B cell (primary cell): ENCODE data around the gene EHD4. TPM values are rescaled to one million over a fixed set of nuclear protein-coding genes. Genes with fewer than 3 reads are reported as not detected.

ENCODE experiments used
- ATAC-seq: fragments of 200-7000 bp; cut with Tn5 transposase; one replicate; pipeline ENCODE4 v1.10.0; 2021; ENCODE audit warnings: low read depth, mild to moderate bottlenecking, moderate number of reproducible peaks, moderate library complexity
- CTCF ChIA-PET: fragments of 350-600 bp; sonication (Branson Sonifier 250); formaldehyde crosslinking; loops from one replicate; lab custom pipeline; 2021; ENCODE audit warnings: antibody characterized with exemption, inconsistent platforms; lab: Charles Lee
- POLR2A ChIA-PET: fragments of 350-600 bp; sonication (Branson Sonifier 250); formaldehyde crosslinking; loops from one replicate; lab custom pipeline; 2021; ENCODE audit warnings: antibody characterized with exemption; lab: Charles Lee
- DNase-seq: peaks from one replicate; pipeline ENCODE4 v3.0.0; 2013
- H2AFZ ChIP-seq: 2 replicates; pipeline ENCODE4 v1.6.1; 2012; ENCODE audit warnings: mild to moderate bottlenecking, low read depth, low read length; ENCODE audit not compliant: insufficient read depth, poor library complexity, severe bottlenecking
- H3K27ac ChIP-seq, 2 donors: 1 replicate in 1 of 2; 2 replicates in 1 of 2; pipeline ENCODE4 v1.5.1; 2012 to 2013; ENCODE audit warnings: low read length in 2 of 2, mild to moderate bottlenecking in 2 of 2, moderate library complexity in 1 of 2
- H3K27me3 ChIP-seq, 4 experiments: fragments of 200-600 bp in 1 of 4; sonication (generic) in 1 of 4; replicated peaks in 1 of 4; 1 replicate in 2 of 4; 2 replicates in 2 of 4; pipeline versions ENCODE4 v1.6.1 to v1.7.0; 2013 to 2016; ENCODE audit warnings: low read length in 3 of 4, mild to moderate bottlenecking in 2 of 4, mixed read lengths in 1 of 4, moderate library complexity in 1 of 4; ENCODE audit not compliant: insufficient read depth in 4 of 4, control insufficient read depth in 3 of 4; ENCODE audit errors: control extremely low read depth in 1 of 4
- H3K36me3 ChIP-seq, 2 experiments: replicated peaks in 1 of 2; 1 replicate in 1 of 2; 2 replicates in 1 of 2; pipeline versions ENCODE4 v1.6.1 to v1.7.1; 2013; ENCODE audit warnings: low read length in 1 of 2; ENCODE audit not compliant: insufficient read depth in 2 of 2, control insufficient read depth in 1 of 2; ENCODE audit errors: control extremely low read depth in 1 of 2, extremely low read depth in 1 of 2
- H3K4me1 ChIP-seq, 2 donors: fragments of 200-600 bp in 1 of 2; sonication (generic) in 1 of 2; 1 replicate in 1 of 2; 2 replicates in 1 of 2; pipeline versions ENCODE4 v1.5.1 to v1.6.1; 2013 to 2017; ENCODE audit warnings: low read length in 2 of 2; ENCODE audit not compliant: control insufficient read depth in 2 of 2, insufficient read depth in 2 of 2
- H3K4me2 ChIP-seq: replicated peaks from 2 replicates; pipeline ENCODE3; 2012; ENCODE audit warnings: mild to moderate bottlenecking, low read depth, low read length; ENCODE audit not compliant: poor library complexity, severe bottlenecking
- H3K4me3 ChIP-seq, 5 experiments: fragments of 200-600 bp in 1 of 5; sonication (generic) in 1 of 5; 1 replicate in 3 of 5; 2 replicates in 2 of 5; pipeline versions ENCODE4 v1.5.1 to v1.7.0; 2011 to 2016; ENCODE audit warnings: low read length in 4 of 5, mild to moderate bottlenecking in 4 of 5, low read depth in 2 of 5, control low read depth in 1 of 5, moderate library complexity in 1 of 5; ENCODE audit not compliant: insufficient read depth in 1 of 5; ENCODE audit errors: control extremely low read depth in 1 of 5, extremely low read depth in 1 of 5
- H3K79me2 ChIP-seq: fragments of 200-600 bp; sonication (generic); one replicate; pipeline ENCODE4 v1.6.0; 2016; ENCODE audit warnings: low read length; ENCODE audit not compliant: control insufficient read depth, insufficient read depth
- H3K9ac ChIP-seq: fragments of 200-600 bp; sonication (generic); 2 replicates; pipeline ENCODE4 v1.6.1; 2017; ENCODE audit warnings: mild to moderate bottlenecking, low read length, moderate library complexity
- H3K9me3 ChIP-seq, 3 donors: one replicate each; pipeline versions ENCODE4 v1.6.1 to v1.7.1; 2013; ENCODE audit warnings: low read length in 2 of 3; ENCODE audit not compliant: control insufficient read depth in 2 of 3, insufficient read depth in 1 of 3; ENCODE audit errors: control extremely low read depth in 1 of 3
- H4K20me1 ChIP-seq: 2 replicates; pipeline ENCODE4 v1.6.0; 2012; ENCODE audit warnings: mild to moderate bottlenecking, low read length; ENCODE audit not compliant: insufficient read depth, control insufficient read depth, poor library complexity, severe bottlenecking
- H3K27ac Mint-ChIP-seq: one replicate; pipeline ENCODE4 v1.8.0; 2021; ENCODE audit warnings: mixed read lengths
- H3K27me3 Mint-ChIP-seq: one replicate; pipeline ENCODE4 v1.8.0; 2021; ENCODE audit warnings: mixed read lengths
- H3K4me1 Mint-ChIP-seq: one replicate; pipeline ENCODE4 v1.8.0; 2021; ENCODE audit warnings: mixed read lengths
- H3K4me3 Mint-ChIP-seq: one replicate; pipeline ENCODE4 v1.8.0; 2021; ENCODE audit warnings: mixed read lengths
- H3K9me3 Mint-ChIP-seq: one replicate; pipeline ENCODE4 v1.8.0; 2022; ENCODE audit warnings: mixed read lengths; ENCODE audit not compliant: insufficient read depth
- EZH2 ChIP-seq: IDR thresholded peaks from 2 replicates; pipeline ENCODE4 v1.6.1; 2012; ENCODE audit warnings: borderline replicate concordance, low read depth, mild to moderate bottlenecking, moderate library complexity, low read length; ENCODE audit not compliant: insufficient read depth, poor library complexity, severe bottlenecking
- WGBS: methylation state at CpG from one replicate; pipeline ENCODE4 v1.1.5; 2013; ENCODE audit warnings: missing lambda C conversion rate; ENCODE audit not compliant: insufficient coverage; 5-methylcytosine and 5-hydroxymethylcytosine counted together
- intact Hi-C: fragments of 100-400 bp; cut with micrococcal nuclease; formaldehyde crosslinking; loops from one replicate; pipeline ENCODE4 v1.10.0; 2022
- polyA plus RNA-seq: library from polyadenylated mRNA; depleted of rRNA; stranded (reverse); fragments of >200 nt; gene quantifications from 2 replicates; pipeline ENCODE4 v1.2.3, GENCODE V29; 2012
- total RNA-seq, 2 donors: library from RNA; stranded (reverse); fragments of 120-200 nt in 1 of 2; gene quantifications; 1 replicate in 1 of 2; 2 replicates in 1 of 2; pipeline versions ENCODE4 v1.2.3 to v1.2.4, GENCODE V29; 2013 to 2022
- TF ChIP-seq, protein P1 (sequence below): fragments of 200-600 bp; IDR thresholded peaks from one replicate; pipeline ENCODE4 v1.8.0; 2022; ENCODE audit warnings: antibody characterized with exemption, mild to moderate bottlenecking

Gene EHD4
- total and polyA plus RNA-seq, 2 donors (not counting 1 experiment from before 2014, with no cell fraction given): 3.1 to 12.7 TPM

DNA sequence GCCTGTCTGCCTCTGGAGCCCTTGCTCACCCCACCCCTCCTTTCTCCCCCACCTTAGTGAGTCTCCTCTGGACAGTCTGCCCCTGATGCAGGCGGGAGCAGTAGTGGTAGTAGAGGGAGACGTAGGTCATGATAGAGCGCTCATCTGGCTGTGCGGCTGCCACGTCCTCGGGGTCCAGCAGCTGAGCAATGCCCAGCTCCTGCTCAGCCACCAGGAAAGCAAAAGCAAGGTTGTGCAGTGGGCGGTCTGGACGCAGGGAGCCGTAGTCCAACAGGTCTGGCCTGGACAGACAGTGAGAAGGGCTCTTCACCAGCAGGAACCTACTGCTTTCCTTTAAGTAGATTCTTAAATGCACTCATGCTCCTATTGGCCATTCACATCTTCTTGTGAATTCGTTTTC lies 85.2 kb downstream of the EHD4 start:
- no peak for ATAC-seq

DNA sequence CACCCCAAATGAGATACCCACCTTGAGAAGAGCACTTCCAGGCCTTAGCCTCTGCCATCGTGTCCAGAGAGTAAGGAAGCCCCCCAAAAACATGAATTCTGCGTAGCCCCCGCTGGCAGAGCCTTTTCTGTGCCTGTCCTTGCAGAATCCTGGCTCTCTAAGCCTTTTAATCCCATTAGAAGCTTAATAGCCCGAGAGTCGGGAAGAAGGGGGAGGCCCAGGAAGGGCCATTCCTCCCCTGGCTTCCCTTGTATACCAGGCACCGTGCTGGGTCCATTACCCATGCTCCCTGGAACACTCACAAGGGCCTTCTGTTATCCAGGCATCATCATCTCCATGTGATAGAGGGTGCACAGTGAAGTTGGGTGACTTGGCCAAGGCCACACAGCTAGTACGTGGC lies 85.6 kb downstream of the EHD4 start:
- Histone ChIP-seq H2AFZ (no peak overlapping the region), H3K4me3 (no peak overlapping the region), H3K36me3 (no peaks in the 10 kb centered on the region), H3K27me3 (peaks cover 0 to 9% (median 2%) of the 10 kb centered on the region in 4 experiments), H3K27ac (no peak overlapping the region), H3K4me1 (peaks cover 28 to 38% of the 10 kb centered on the region in 2 donors), H3K9ac (no peak overlapping the region), H4K20me1 (no peaks in the 10 kb centered on the region), H3K79me2 (no peaks in the 10 kb centered on the region), H3K9me3 (peaks cover 0 to 15% (median 0%) of the 10 kb centered on the region in 3 donors), H3K4me2 (no peak overlapping the region)
- Mint-ChIP-seq H3K4me1 (peaks cover 38% of the 10 kb centered on the region), H3K9me3 (no peaks in the 10 kb centered on the region), H3K27ac (no peak overlapping the region), H3K4me3 (no peak overlapping the region), H3K27me3 (peaks cover 4% of the 10 kb centered on the region)
- ChIA-PET POLR2A (no interaction called here), CTCF (interaction anchor here (1.0 to 11.0 kb wide), 2 partner anchors 9 to 16 kb away, joined by 3 to 81 read pairs; no protein-coding TSS in a partner anchor)
- ATAC-seq: no peak
- intact Hi-C loops: no loop called here
- DNase-seq: no peak
- 95% methylated on average over 6 of the region's 7 CpGs for WGBS
- TF ChIP-seq, protein P1, sequence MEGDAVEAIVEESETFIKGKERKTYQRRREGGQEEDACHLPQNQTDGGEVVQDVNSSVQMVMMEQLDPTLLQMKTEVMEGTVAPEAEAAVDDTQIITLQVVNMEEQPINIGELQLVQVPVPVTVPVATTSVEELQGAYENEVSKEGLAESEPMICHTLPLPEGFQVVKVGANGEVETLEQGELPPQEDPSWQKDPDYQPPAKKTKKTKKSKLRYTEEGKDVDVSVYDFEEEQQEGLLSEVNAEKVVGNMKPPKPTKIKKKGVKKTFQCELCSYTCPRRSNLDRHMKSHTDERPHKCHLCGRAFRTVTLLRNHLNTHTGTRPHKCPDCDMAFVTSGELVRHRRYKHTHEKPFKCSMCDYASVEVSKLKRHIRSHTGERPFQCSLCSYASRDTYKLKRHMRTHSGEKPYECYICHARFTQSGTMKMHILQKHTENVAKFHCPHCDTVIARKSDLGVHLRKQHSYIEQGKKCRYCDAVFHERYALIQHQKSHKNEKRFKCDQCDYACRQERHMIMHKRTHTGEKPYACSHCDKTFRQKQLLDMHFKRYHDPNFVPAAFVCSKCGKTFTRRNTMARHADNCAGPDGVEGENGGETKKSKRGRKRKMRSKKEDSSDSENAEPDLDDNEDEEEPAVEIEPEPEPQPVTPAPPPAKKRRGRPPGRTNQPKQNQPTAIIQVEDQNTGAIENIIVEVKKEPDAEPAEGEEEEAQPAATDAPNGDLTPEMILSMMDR: no peak
- TF ChIP-seq EZH2: no peak

More for the DNA sequence above, 85.2 kb downstream of the EHD4 start:
- H3K27me3 Mint-ChIP-seq: peaks cover 4% of the 10 kb centered on the region
- Histone ChIP-seq H3K4me3 (no peak overlapping the region), H3K27ac (no peak overlapping the region), H3K9ac (no peak overlapping the region), H3K9me3 (peaks cover 0 to 15% (median 0%) of the 10 kb centered on the region in 3 donors), H3K4me1 (peaks cover 30 to 42% of the 10 kb centered on the region in 2 donors), H3K79me2 (peaks cover 1% of the 10 kb centered on the region), H3K36me3 (no peaks in the 10 kb centered on the region), H2AFZ (no peak overlapping the region), H3K27me3 (peaks cover 0 to 8% (median 2%) of the 10 kb centered on the region in 4 experiments), H3K4me2 (no peak overlapping the region), H4K20me1 (no peaks in the 10 kb centered on the region)
- no peak for TF ChIP-seq EZH2
- TF ChIP-seq, protein P1: no peak
- no peak overlapping the region for H3K27ac Mint-ChIP-seq
- H3K4me3 Mint-ChIP-seq: no peak overlapping the region
- CTCF ChIA-PET: interaction anchor here (1.0 to 11.0 kb wide), 2 partner anchors 8 to 15 kb away, joined by 3 to 81 read pairs; no protein-coding TSS in a partner anchor
- 93% methylated on average over 10 of the region's 10 CpGs for WGBS
- POLR2A ChIA-PET: no interaction called here
- H3K4me1 Mint-ChIP-seq: peaks cover 40% of the 10 kb centered on the region
- DNase-seq: no peak
- H3K9me3 Mint-ChIP-seq: no peaks in the 10 kb centered on the region
- intact Hi-C loops: no loop called here
